ENCODE measurements around the gene POPDC2. TPM values are rescaled to one million over a fixed set of nuclear protein-coding genes. Genes with fewer than 3 reads are reported as not detected.

Gene POPDC2
- total and polyA plus RNA-seq, 10 of the 15 experiments (the other 5 are each of a cell fraction or from before 2014, with no cell fraction given): 1.8 to 12.7 (median 3.5) TPM

- ChIA-PET CTCF (interaction anchor here (0.8 to 9.5 kb wide), 3 partner anchors 70 to 391 kb away, joined by 3 to 71 read pairs (median 4); partner anchors contain the start of gene PLA1A), RAD21 (ENCODE audit: unreplicated experiment) (interaction anchor here (0.7 kb wide), 1 partner anchor 69 kb away, joined by 3 read pairs; no protein-coding TSS in a partner anchor)
- intact Hi-C loops (cut with micrococcal nuclease; ENCODE audit: unreplicated experiment): no loop called here
Measured at GRCh38 chr3:119669906-119670570, 9.6 kb upstream of the POPDC2 start.

More at GRCh38 chr3:119669906-119670570, 9.6 kb upstream of the POPDC2 start:
- H3K4me1 ChIP-seq (ENCODE audit: control insufficient read depth, insufficient read depth, low read length): peaks cover 6% of the 10 kb centered on the region
- in situ Hi-C loops (cut with MboI): no loop called here
- no peaks in the 10 kb centered on the region; the same call in 2 of the 3 replicates for H3K9me3 ChIP-seq (replicated peaks; ENCODE audit: control insufficient read depth, insufficient read depth, low read length)
- no peaks in the 10 kb centered on the region for H3K27me3 ChIP-seq (replicated peaks in 1 of 2; ENCODE audit: control insufficient read depth in 2 of 2, insufficient read depth in 2 of 2, low read length in 1 of 2)
- no peak for TF ChIP-seq CUX1 (IDR thresholded peaks at IDR 0.05; ENCODE audit: insufficient replicate concordance, low read depth, low read length)
- no peak for TF ChIP-seq SIN3A (IDR thresholded peaks at IDR 0.05; ENCODE audit: low read depth, low read length)
- TF ChIP-seq TAF1 (IDR thresholded peaks at IDR 0.05; ENCODE audit: borderline replicate concordance, low read depth, low read length): no peak
- TF ChIP-seq CBX3 (IDR thresholded peaks at IDR 0.05; ENCODE audit: borderline replicate concordance, low read depth): no peak
- no peak for TF ChIP-seq NBN (IDR thresholded peaks at IDR 0.05)
- TF ChIP-seq MAX (IDR thresholded peaks at IDR 0.05; ENCODE audit: low read depth, low read length): no peak
- TF ChIP-seq ATF2 (IDR thresholded peaks at IDR 0.05; ENCODE audit: low read length): no peak
- no peak for TF ChIP-seq POLR2AphosphoS5 (IDR thresholded peaks at IDR 0.05; ENCODE audit: low read length)
- H3K4me2 ChIP-seq (ENCODE audit: control insufficient read depth, insufficient read depth): 0 out of 2 replicates have a peak overlapping the region, but pooled peaks have one; percentile 22
- no peak overlapping the region for H3K4me3 ChIP-seq
- SMC1A ChIA-PET (ENCODE audit: uncharacterized antibody, unreplicated experiment): interaction anchor here (1.0 to 8.0 kb wide), 3 partner anchors 8 to 22 kb away, joined by 3 to 100 read pairs (median 3); partner anchors contain the start of gene COX17
- no peak overlapping the region; the same call in 1 of the 2 replicates for H3K9ac ChIP-seq (ENCODE audit: control insufficient read depth, insufficient read depth, low read length)
- POLR2A ChIA-PET: interaction anchor here (0.8 kb wide), 1 partner anchor 34 kb away, joined by 3 read pairs; no protein-coding TSS in a partner anchor
- no TSS peak for BruUV-seq (replicated peaks)
- H2AFZ ChIP-seq (ENCODE audit: control insufficient read depth, low read depth, low read length): no peak overlapping the region
- no peaks in the 10 kb centered on the region for H4K20me1 ChIP-seq (ENCODE audit: control insufficient read depth, insufficient read depth)
- 0 out of 2 replicates have a peak overlapping the region, but pooled peaks have one; percentile 10 for H3K27ac ChIP-seq (ENCODE audit: control insufficient read depth, insufficient read depth)
- FAIRE-seq (no peak), ATAC-seq (no peak), DNase-seq (ENCODE audit: low read depth, low spot score) (no peak)
- peaks cover 3 to 17% of the 10 kb centered on the region in 2 experiments for H3K36me3 ChIP-seq (ENCODE audit: control insufficient read depth in 2 of 2, insufficient read depth in 2 of 2, low read length in 1 of 2)
- WGBS (ENCODE audit: insufficient coverage, insufficient replicate concordance, low lambda C conversion rate, missing lambda C conversion rate): 96% methylated on average over 5 of the region's 5 CpGs
- H3K79me2 ChIP-seq (ENCODE audit: control insufficient read depth, insufficient read depth, low read length): peaks cover 36% of the 10 kb centered on the region
